HepG2 (cell line): ENCODE data around the gene TXNL4B. TPM values are rescaled to one million over a fixed set of nuclear protein-coding genes. Genes with fewer than 3 reads are reported as not detected.

Source experiments
- ATAC-seq: fragments of 200-7000 bp; cut with Tn5 transposase; 3 replicates; pipeline ENCODE4 v1.9.1; 2020; ENCODE audit warnings: mild to moderate bottlenecking, moderate library complexity
- BruUV-seq: library from RNA; stranded (reverse); fragments of 400-500 nt; replicated peaks from 2 replicates; lab custom pipeline; 2021; lab: Mats Ljungman, UMichigan
- CTCF ChIA-PET: fragments of 300-600 bp; formaldehyde crosslinking; extraction: SDS; loops from one replicate; lab custom pipeline; 2021; ENCODE audit warnings: low total read pairs, inconsistent platforms, low intra/inter-chr PET ratio; lab: Yijun Ruan, JAX
- POLR2A ChIA-PET: fragments of 350-600 bp; sonication (Branson Sonifier 250); formaldehyde crosslinking; loops from one replicate; lab custom pipeline; 2020; ENCODE audit warnings: antibody characterized with exemption, inconsistent platforms; lab: Yijun Ruan, JAX
- DNase-seq: peaks from one replicate; pipeline ENCODE4 v3.0.0-alpha.2; 2015; ENCODE audit warnings: low spot score
- FAIRE-seq: peaks from 3 replicates; lab custom pipeline; 2011; peaks lifted over from hg19 to GRCh38; lab: Jason Lieb, UNC
- H2AFZ ChIP-seq: one replicate; pipeline ENCODE4 v1.6.1; 2011; ENCODE audit warnings: low read length, inconsistent platforms
- H3K27ac ChIP-seq: fragments of 300-600 bp; 3 replicates; pipeline ENCODE4 v1.8.0; 2011; ENCODE audit warnings: mixed run types, mild to moderate bottlenecking, mixed read lengths, low read length, inconsistent platforms; ENCODE audit not compliant: insufficient read depth; ENCODE audit errors: extremely low read length
- H3K27me3 ChIP-seq, 2 experiments: fragments of 200-600 bp in 1 of 2; 2 replicates in 1 of 2; 3 replicates in 1 of 2; pipeline versions ENCODE4 v1.6.0 to v1.8.0; 2011; ENCODE audit warnings: low read length in 2 of 2, mild to moderate bottlenecking in 2 of 2, moderate library complexity in 2 of 2, inconsistent platforms in 1 of 2; ENCODE audit not compliant: insufficient read depth in 2 of 2, control insufficient read depth in 1 of 2
- H3K36me3 ChIP-seq, 2 experiments: fragments of 200-600 bp in 1 of 2; replicated peaks in 1 of 2; 2 replicates in 1 of 2; 3 replicates in 1 of 2; pipeline versions ENCODE4 v1.5.1 to v1.8.0; 2011; ENCODE audit warnings: low read length in 2 of 2, inconsistent platforms in 1 of 2; ENCODE audit not compliant: insufficient read depth in 2 of 2, control insufficient read depth in 1 of 2
- H3K4me1 ChIP-seq: 2 replicates; pipeline ENCODE4 v1.5.1; 2012; ENCODE audit warnings: low read length, inconsistent platforms; ENCODE audit not compliant: insufficient read depth
- H3K4me2 ChIP-seq: 2 replicates; pipeline ENCODE4 v1.6.0; 2011; ENCODE audit warnings: low read depth, low read length, inconsistent platforms
- H3K4me3 ChIP-seq, 3 experiments: fragments of 200-600 bp in 1 of 3; sonication (generic), shearing (Covaris generic) in 1 of 3; replicated peaks in 1 of 3; 2 replicates each; pipeline ENCODE4 v1.5.1; 2011 to 2016; ENCODE audit warnings: low read length in 3 of 3, inconsistent platforms in 2 of 3, low read depth in 2 of 3, mild to moderate bottlenecking in 2 of 3, control low read depth in 1 of 3, mixed read lengths in 1 of 3; ENCODE audit not compliant: insufficient read depth in 1 of 3
- H3K79me2 ChIP-seq: one replicate; pipeline ENCODE4 v1.6.1; 2011; ENCODE audit warnings: low read length, inconsistent platforms; ENCODE audit not compliant: insufficient read depth
- H3K9ac ChIP-seq: 2 replicates; pipeline ENCODE4 v1.6.0; 2011; ENCODE audit warnings: mild to moderate bottlenecking, low read depth, low read length, inconsistent platforms; ENCODE audit not compliant: insufficient read depth
- H3K9me3 ChIP-seq: 2 replicates; pipeline ENCODE4 v1.5.1; 2012; ENCODE audit warnings: mild to moderate bottlenecking, low read length
- H4K20me1 ChIP-seq: 2 replicates; pipeline ENCODE4 v1.6.0; 2011; ENCODE audit warnings: inconsistent platforms, mild to moderate bottlenecking, low read length, moderate library complexity; ENCODE audit not compliant: insufficient read depth
- CCDC6 ChIP-seq: sonication (generic); formaldehyde crosslinking; IDR thresholded peaks from 2 replicates; pipeline ENCODE4 v1.8.1; 2022; ENCODE audit warnings: mild to moderate bottlenecking, missing genetic modification reagents, moderate library complexity
- ERF ChIP-seq: IDR thresholded peaks from 2 replicates; pipeline ENCODE4 v1.6.1; 2018; ENCODE audit warnings: missing biosample characterization, missing genetic modification reagents
- NCOA2 ChIP-seq: sonication (generic); formaldehyde crosslinking; IDR thresholded peaks from 2 replicates; pipeline ENCODE4 v1.8.0; 2022; ENCODE audit warnings: inconsistent platforms
- NFE2 ChIP-seq: sonication (generic); formaldehyde crosslinking; IDR thresholded peaks from 2 replicates; pipeline ENCODE4 v1.4.0; 2020; ENCODE audit warnings: missing genetic modification reagents
- NFKB2 ChIP-seq: sonication (generic); formaldehyde crosslinking; IDR thresholded peaks from 2 replicates; pipeline ENCODE4 v1.4.0; 2020; ENCODE audit warnings: missing genetic modification reagents, borderline replicate concordance
- NFRKB ChIP-seq: fragments of 450-650 bp; IDR thresholded peaks from 2 replicates; pipeline ENCODE4 v1.6.1; 2017
- PAWR ChIP-seq: sonication (generic); formaldehyde crosslinking; IDR thresholded peaks from 2 replicates; pipeline ENCODE4 v1.4.0; 2020; ENCODE audit warnings: missing genetic modification reagents, mild to moderate bottlenecking, borderline replicate concordance
- YY1 ChIP-seq: IDR thresholded peaks from 2 replicates; pipeline ENCODE4 v1.6.1; 2011; ENCODE audit warnings: low read length, low read depth, moderate library complexity, mild to moderate bottlenecking; ENCODE audit not compliant: insufficient read depth, insufficient replicate concordance
- ZFP62 ChIP-seq: sonication (generic); formaldehyde crosslinking; IDR thresholded peaks from 2 replicates; pipeline ENCODE4 v1.4.0; 2020; ENCODE audit warnings: missing genetic modification reagents
- ZNF124 ChIP-seq: sonication (generic); formaldehyde crosslinking; IDR thresholded peaks from 2 replicates; pipeline ENCODE4 v1.4.0; 2020; ENCODE audit warnings: missing genetic modification reagents
- ZNF180 ChIP-seq: sonication (generic); formaldehyde crosslinking; IDR thresholded peaks from 2 replicates; pipeline ENCODE4 v1.4.0; 2020; ENCODE audit warnings: low read depth, missing genetic modification reagents, borderline replicate concordance
- ZNF343 ChIP-seq: sonication (generic); formaldehyde crosslinking; IDR thresholded peaks from 2 replicates; pipeline ENCODE4 v1.4.0; 2020; ENCODE audit warnings: mild to moderate bottlenecking, missing genetic modification reagents
- ZNF709 ChIP-seq: sonication (generic); formaldehyde crosslinking; IDR thresholded peaks from 2 replicates; pipeline ENCODE4 v1.5.0; 2020; ENCODE audit warnings: mild to moderate bottlenecking, missing genetic modification reagents
- ZNF713 ChIP-seq: sonication (generic); formaldehyde crosslinking; IDR thresholded peaks from 2 replicates; pipeline ENCODE4 v1.4.0; 2020; ENCODE audit warnings: mild to moderate bottlenecking, missing genetic modification reagents
- WGBS: methylation state at CpG from one replicate; pipeline ENCODE4 v1.1.6; 2017; ENCODE audit warnings: low lambda C conversion rate; 5-methylcytosine and 5-hydroxymethylcytosine counted together
- in situ Hi-C: cut with HindIII; loops from 2 replicates; pipeline ENCODE4 v1.10.0; 2017; ENCODE audit warnings: low pct_unique_long_range_greater_than_20kb; ENCODE audit not compliant: extremely low pct_ligation_motif_present
- intact Hi-C: fragments of 100-400 bp; cut with micrococcal nuclease; formaldehyde crosslinking; loops from one replicate; pipeline ENCODE4 v1.10.0; 2022; ENCODE audit not compliant: unreplicated experiment
- polyA plus RNA-seq, 8 experiments: library from polyadenylated mRNA; depleted of rRNA in 3 of 8; stranded (reverse) in 7 of 8; unstranded in 1 of 8; fragments of >200 nt; fragmentation: Illumina TruSeq in 4 of 8; extraction: Trizol in 4 of 8; gene quantifications; 2 replicates each; pipeline versions ENCODE4 v1.2.1 to v1.2.3, GENCODE V29; 2011 to 2016; ENCODE audit warnings: low read depth in 4 of 8, missing spikeins in 1 of 8, mixed read lengths in 1 of 8; ENCODE audit not compliant: insufficient read depth in 1 of 8
- total RNA-seq, 5 experiments: library from RNA; depleted of rRNA; stranded (reverse); fragments of >200 nt; fragmentation: Illumina TruSeq; extraction: Trizol; gene quantifications; 2 replicates each; pipeline ENCODE4 v1.2.3, GENCODE V29; 2016; ENCODE audit warnings: low read depth in 1 of 5
- TF ChIP-seq, protein P1 (sequence below): sonication (generic); formaldehyde crosslinking; IDR thresholded peaks from 2 replicates; pipeline ENCODE4 v1.4.0; 2020; ENCODE audit warnings: mild to moderate bottlenecking, missing genetic modification reagents
- TF ChIP-seq, protein P2 (sequence below): sonication (generic); formaldehyde crosslinking; IDR thresholded peaks from 2 replicates; pipeline ENCODE4 v1.8.0; 2022; ENCODE audit warnings: mild to moderate bottlenecking, missing genetic modification reagents, moderate library complexity

Gene TXNL4B
- total and polyA plus RNA-seq, 2 of the 13 experiments (the other 11 are each of a cell fraction or from before 2014, with no cell fraction given), result 17.4 to 18.3 TPM

DNA sequence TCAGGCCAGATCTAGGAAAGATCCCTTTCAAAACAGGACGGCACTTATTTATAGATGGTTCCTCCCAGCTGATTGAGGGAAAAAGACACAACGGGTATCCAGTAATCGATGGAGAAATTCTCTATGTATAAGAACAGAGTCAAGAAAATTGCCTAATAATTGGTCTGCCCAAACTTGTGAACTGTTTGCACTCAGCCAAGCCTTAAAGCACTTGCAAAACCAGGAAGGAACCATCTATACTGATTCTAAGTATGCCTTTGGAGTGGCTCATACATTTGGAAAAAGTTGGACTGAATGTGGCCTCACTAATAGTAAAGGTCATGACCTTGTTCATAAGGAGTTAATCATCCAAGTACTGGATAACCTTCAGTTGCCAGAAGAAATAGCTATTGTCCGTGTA, 24.5 kb downstream of the TXNL4B start:
- BruUV-seq, result no TSS peak
- in situ Hi-C loops, result loop anchor here (5.0 kb wide), 1 partner anchor 33 kb away; no protein-coding TSS in a partner anchor

More for the DNA sequence above, 24.5 kb downstream of the TXNL4B start:
- FAIRE-seq (no peak), DNase-seq (no peak), ATAC-seq (no peak)
- intact Hi-C loops, result no loop called here
- Histone ChIP-seq H3K9ac (no peak overlapping the region), H3K4me2 (no peak overlapping the region), H3K27ac (no peak overlapping the region), H2AFZ (no peak overlapping the region), H3K27me3 (no peaks in the 10 kb centered on the region), H4K20me1 (no peaks in the 10 kb centered on the region), H3K36me3 (no peaks in the 10 kb centered on the region; a peak in 2 of 5 replicates), H3K4me1 (peaks cover 79% of the 10 kb centered on the region), H3K9me3 (0 out of 2 replicates have a peak, but pooled peaks cover 4% of the 10 kb centered on the region), H3K4me3 (no peak overlapping the region), H3K79me2 (no peaks in the 10 kb centered on the region)
- TF ChIP-seq ZNF180 (CRISPR knock-in tag) (no peak), CCDC6 (CRISPR knock-in tag) (no peak), NFE2 (CRISPR knock-in tag) (no peak), NFRKB (no peak), ZFP62 (CRISPR knock-in tag) (no peak), ZNF343 (CRISPR knock-in tag) (no peak), PAWR (CRISPR knock-in tag) (no peak), NFKB2 (no peak), ZNF713 (CRISPR knock-in tag) (no peak), ZNF709 (no peak), ERF (CRISPR knock-in tag) (no peak), NCOA2 (CRISPR knock-in tag) (no peak), YY1 (no peak), ZNF124 (CRISPR knock-in tag) (no peak)
- TF ChIP-seq, protein P1, sequence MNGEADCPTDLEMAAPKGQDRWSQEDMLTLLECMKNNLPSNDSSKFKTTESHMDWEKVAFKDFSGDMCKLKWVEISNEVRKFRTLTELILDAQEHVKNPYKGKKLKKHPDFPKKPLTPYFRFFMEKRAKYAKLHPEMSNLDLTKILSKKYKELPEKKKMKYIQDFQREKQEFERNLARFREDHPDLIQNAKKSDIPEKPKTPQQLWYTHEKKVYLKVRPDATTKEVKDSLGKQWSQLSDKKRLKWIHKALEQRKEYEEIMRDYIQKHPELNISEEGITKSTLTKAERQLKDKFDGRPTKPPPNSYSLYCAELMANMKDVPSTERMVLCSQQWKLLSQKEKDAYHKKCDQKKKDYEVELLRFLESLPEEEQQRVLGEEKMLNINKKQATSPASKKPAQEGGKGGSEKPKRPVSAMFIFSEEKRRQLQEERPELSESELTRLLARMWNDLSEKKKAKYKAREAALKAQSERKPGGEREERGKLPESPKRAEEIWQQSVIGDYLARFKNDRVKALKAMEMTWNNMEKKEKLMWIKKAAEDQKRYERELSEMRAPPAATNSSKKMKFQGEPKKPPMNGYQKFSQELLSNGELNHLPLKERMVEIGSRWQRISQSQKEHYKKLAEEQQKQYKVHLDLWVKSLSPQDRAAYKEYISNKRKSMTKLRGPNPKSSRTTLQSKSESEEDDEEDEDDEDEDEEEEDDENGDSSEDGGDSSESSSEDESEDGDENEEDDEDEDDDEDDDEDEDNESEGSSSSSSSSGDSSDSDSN (CRISPR knock-in tag), result no peak
- TF ChIP-seq, protein P2, sequence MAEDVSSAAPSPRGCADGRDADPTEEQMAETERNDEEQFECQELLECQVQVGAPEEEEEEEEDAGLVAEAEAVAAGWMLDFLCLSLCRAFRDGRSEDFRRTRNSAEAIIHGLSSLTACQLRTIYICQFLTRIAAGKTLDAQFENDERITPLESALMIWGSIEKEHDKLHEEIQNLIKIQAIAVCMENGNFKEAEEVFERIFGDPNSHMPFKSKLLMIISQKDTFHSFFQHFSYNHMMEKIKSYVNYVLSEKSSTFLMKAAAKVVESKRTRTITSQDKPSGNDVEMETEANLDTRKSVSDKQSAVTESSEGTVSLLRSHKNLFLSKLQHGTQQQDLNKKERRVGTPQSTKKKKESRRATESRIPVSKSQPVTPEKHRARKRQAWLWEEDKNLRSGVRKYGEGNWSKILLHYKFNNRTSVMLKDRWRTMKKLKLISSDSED (CRISPR knock-in tag), result no peak
- WGBS, result 93% methylated on average over 4 of the region's 4 CpGs
- CTCF ChIA-PET, result interaction anchor here (5.2 kb wide), 1 partner anchor 30 kb away, joined by 58 read pairs; no protein-coding TSS in a partner anchor
- POLR2A ChIA-PET, result interaction anchor here (1.2 to 4.0 kb wide), 3 partner anchors 15 to 25 kb away, joined by 3 to 36 read pairs (median 5); partner anchors contain the start of genes DHX38, HP and TXNL4B
